Mammary epithelial cell (primary cell): Measurements from ENCODE around the gene ADAMTS17.
"Not testable (repeated sequence)": the region's sequence is repeated elsewhere in the genome, so short reads cannot be mapped to it uniquely, and the experiment has no call there.

Source experiments
- CTCF ChIP-seq, 2 donors: IDR thresholded peaks in 1 of 2; conservative IDR thresholded peaks in 1 of 2; 2 replicates each; pipeline ENCODE4 v1.5.1; 2011 to 2012; ENCODE audit warnings: inconsistent platforms in 2 of 2, low read length in 2 of 2, mild to moderate bottlenecking in 2 of 2, control low read depth in 1 of 2, low read depth in 1 of 2; ENCODE audit not compliant: insufficient read depth in 1 of 2; ENCODE audit errors: extremely low read depth in 1 of 2
- EZH2 ChIP-seq: IDR thresholded peaks from 2 replicates; pipeline ENCODE4 v1.6.1; 2012; ENCODE audit warnings: low read length, inconsistent platforms, borderline replicate concordance

GRCh38 chr15:100339451-100339850, 2.3 kb downstream of the ADAMTS17 start:
- TF ChIP-seq CTCF (conservative IDR thresholded peaks at IDR 0.05 in 1 of 2, IDR thresholded peaks at IDR 0.05 in 1 of 2; ENCODE audit: extremely low read depth in 1 of 2, insufficient read depth in 1 of 2, low read depth in 1 of 2, low read length in 2 of 2); EZH2: not testable (repeated sequence)
